ENCODE data around the gene DOCK10.

- TF ChIP-seq, protein P1, sequence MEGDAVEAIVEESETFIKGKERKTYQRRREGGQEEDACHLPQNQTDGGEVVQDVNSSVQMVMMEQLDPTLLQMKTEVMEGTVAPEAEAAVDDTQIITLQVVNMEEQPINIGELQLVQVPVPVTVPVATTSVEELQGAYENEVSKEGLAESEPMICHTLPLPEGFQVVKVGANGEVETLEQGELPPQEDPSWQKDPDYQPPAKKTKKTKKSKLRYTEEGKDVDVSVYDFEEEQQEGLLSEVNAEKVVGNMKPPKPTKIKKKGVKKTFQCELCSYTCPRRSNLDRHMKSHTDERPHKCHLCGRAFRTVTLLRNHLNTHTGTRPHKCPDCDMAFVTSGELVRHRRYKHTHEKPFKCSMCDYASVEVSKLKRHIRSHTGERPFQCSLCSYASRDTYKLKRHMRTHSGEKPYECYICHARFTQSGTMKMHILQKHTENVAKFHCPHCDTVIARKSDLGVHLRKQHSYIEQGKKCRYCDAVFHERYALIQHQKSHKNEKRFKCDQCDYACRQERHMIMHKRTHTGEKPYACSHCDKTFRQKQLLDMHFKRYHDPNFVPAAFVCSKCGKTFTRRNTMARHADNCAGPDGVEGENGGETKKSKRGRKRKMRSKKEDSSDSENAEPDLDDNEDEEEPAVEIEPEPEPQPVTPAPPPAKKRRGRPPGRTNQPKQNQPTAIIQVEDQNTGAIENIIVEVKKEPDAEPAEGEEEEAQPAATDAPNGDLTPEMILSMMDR (IDR thresholded peaks at IDR 0.05; ENCODE audit: extremely low read depth in 1 of 2, insufficient read depth in 1 of 2, low read depth in 1 of 2, low read length in 2 of 2): no peak
- TF ChIP-seq GATA2 (IDR thresholded peaks at IDR 0.05; ENCODE audit: insufficient read depth, insufficient read length, low read depth, low read length) (no peak), MAX (IDR thresholded peaks at IDR 0.05; ENCODE audit: insufficient read depth, insufficient read length) (no peak)
Observed at GRCh38 chr2:224986477-224986876, 55.8 kb downstream of the DOCK10 start.
